Stimulated activated CD8-positive, alpha-beta memory T cell treated with anti-CD3 and anti-CD28 coated beads, Interleukin-4, amount 100 ng/mL, for 48 hours (primary cell): ENCODE data around the gene PCID2.
A peak's percentile ranks its signal among the peaks of the same experiment; 100 is the strongest.
"Not testable (repeated sequence)": the region's sequence is repeated elsewhere in the genome, so short reads cannot be mapped to it uniquely, and the experiment has no call there.

ENCODE experiments used
- DNase-seq: peaks from one replicate; pipeline ENCODE4 v3.0.0-alpha.2; 2020

The PCID2 gene

GRCh38 chr13:113162783-113163685 lies 45.4 kb downstream of the PCID2 start:
- DNase-seq = no peak

GRCh38 chr13:113161975-113162374 lies 46.5 kb downstream of the PCID2 start:
- not testable (repeated sequence) for DNase-seq

- no peak for DNase-seq
Measured at GRCh38 chr13:113161433-113161832, 47.0 kb downstream of the PCID2 start.

GRCh38 chr13:113160983-113161382 lies 47.5 kb downstream of the PCID2 start:
- no peak for DNase-seq

- no peak for DNase-seq
Measured at GRCh38 chr13:113159701-113160100, 48.8 kb downstream of the PCID2 start.

- DNase-seq = no peak
Measured at GRCh38 chr13:113158946-113159345, 49.5 kb downstream of the PCID2 start.

GRCh38 chr13:113157929-113158747 lies 50.3 kb downstream of the PCID2 start, which contains the start of gene PROZ:
PROZ (plus strand) TSS chr13:113158648; CDS start chr13:113158661, 13 bp downstream.
- DNase-seq = no peak

- DNase-seq = peak; percentile 9
Measured at GRCh38 chr13:113157206-113157928, 51.1 kb downstream of the PCID2 start.

GRCh38 chr13:113155982-113156655 lies 52.4 kb downstream of the PCID2 start:
- peak; percentile 16 for DNase-seq

GRCh38 chr13:113155201-113155600 lies 53.3 kb downstream of the PCID2 start:
- DNase-seq = peak; percentile 12

- peak; percentile 70 for DNase-seq
Measured at GRCh38 chr13:113153810-113154748, 54.4 kb downstream of the PCID2 start.

GRCh38 chr13:113152984-113153809 lies 55.3 kb downstream of the PCID2 start:
- DNase-seq = peak; percentile 40

GRCh38 chr13:113152691-113152983 lies 55.8 kb downstream of the PCID2 start:
- no peak for DNase-seq

- peak; percentile 47 for DNase-seq
Measured at GRCh38 chr13:113151745-113152690, 56.5 kb downstream of the PCID2 start.

- DNase-seq = peak; percentile 13
Measured at GRCh38 chr13:113150550-113151365, 57.7 kb downstream of the PCID2 start.

- peak; percentile 17 for DNase-seq
Measured at GRCh38 chr13:113149711-113150549, 58.5 kb downstream of the PCID2 start.

GRCh38 chr13:113148940-113149503 lies 59.4 kb downstream of the PCID2 start:
- DNase-seq = peak; percentile 17
